B cell (primary cell): ENCODE measurements around the gene NRDE2. TPM values are rescaled to one million over a fixed set of nuclear protein-coding genes. Genes with fewer than 3 reads are reported as not detected.

Experiments used
- ATAC-seq: fragments of 200-7000 bp; cut with Tn5 transposase; one replicate; pipeline ENCODE4 v1.10.0; 2021; ENCODE audit warnings: low read depth, mild to moderate bottlenecking, moderate number of reproducible peaks, moderate library complexity
- CTCF ChIA-PET: fragments of 350-600 bp; sonication (Branson Sonifier 250); formaldehyde crosslinking; loops from one replicate; lab custom pipeline; 2021; ENCODE audit warnings: antibody characterized with exemption, inconsistent platforms; lab: Charles Lee
- POLR2A ChIA-PET: fragments of 350-600 bp; sonication (Branson Sonifier 250); formaldehyde crosslinking; loops from one replicate; lab custom pipeline; 2021; ENCODE audit warnings: antibody characterized with exemption; lab: Charles Lee
- DNase-seq: peaks from one replicate; pipeline ENCODE4 v3.0.0; 2013
- H2AFZ ChIP-seq: 2 replicates; pipeline ENCODE4 v1.6.1; 2012; ENCODE audit warnings: mild to moderate bottlenecking, low read depth, low read length; ENCODE audit not compliant: insufficient read depth, poor library complexity, severe bottlenecking
- H3K27ac ChIP-seq, 2 donors: 1 replicate in 1 of 2; 2 replicates in 1 of 2; pipeline ENCODE4 v1.5.1; 2012 to 2013; ENCODE audit warnings: low read length in 2 of 2, mild to moderate bottlenecking in 2 of 2, moderate library complexity in 1 of 2
- H3K27me3 ChIP-seq, 4 experiments: fragments of 200-600 bp in 1 of 4; sonication (generic) in 1 of 4; replicated peaks in 1 of 4; 1 replicate in 2 of 4; 2 replicates in 2 of 4; pipeline versions ENCODE4 v1.6.1 to v1.7.0; 2013 to 2016; ENCODE audit warnings: low read length in 3 of 4, mild to moderate bottlenecking in 2 of 4, mixed read lengths in 1 of 4, moderate library complexity in 1 of 4; ENCODE audit not compliant: insufficient read depth in 4 of 4, control insufficient read depth in 3 of 4; ENCODE audit errors: control extremely low read depth in 1 of 4
- H3K36me3 ChIP-seq, 2 experiments: replicated peaks in 1 of 2; 1 replicate in 1 of 2; 2 replicates in 1 of 2; pipeline versions ENCODE4 v1.6.1 to v1.7.1; 2013; ENCODE audit warnings: low read length in 1 of 2; ENCODE audit not compliant: insufficient read depth in 2 of 2, control insufficient read depth in 1 of 2; ENCODE audit errors: control extremely low read depth in 1 of 2, extremely low read depth in 1 of 2
- H3K4me1 ChIP-seq, 2 donors: fragments of 200-600 bp in 1 of 2; sonication (generic) in 1 of 2; 1 replicate in 1 of 2; 2 replicates in 1 of 2; pipeline versions ENCODE4 v1.5.1 to v1.6.1; 2013 to 2017; ENCODE audit warnings: low read length in 2 of 2; ENCODE audit not compliant: control insufficient read depth in 2 of 2, insufficient read depth in 2 of 2
- H3K4me2 ChIP-seq: replicated peaks from 2 replicates; pipeline ENCODE3; 2012; ENCODE audit warnings: mild to moderate bottlenecking, low read depth, low read length; ENCODE audit not compliant: poor library complexity, severe bottlenecking
- H3K4me3 ChIP-seq, 5 experiments: fragments of 200-600 bp in 1 of 5; sonication (generic) in 1 of 5; 1 replicate in 3 of 5; 2 replicates in 2 of 5; pipeline versions ENCODE4 v1.5.1 to v1.7.0; 2011 to 2016; ENCODE audit warnings: low read length in 4 of 5, mild to moderate bottlenecking in 4 of 5, low read depth in 2 of 5, control low read depth in 1 of 5, moderate library complexity in 1 of 5; ENCODE audit not compliant: insufficient read depth in 1 of 5; ENCODE audit errors: control extremely low read depth in 1 of 5, extremely low read depth in 1 of 5
- H3K79me2 ChIP-seq: fragments of 200-600 bp; sonication (generic); one replicate; pipeline ENCODE4 v1.6.0; 2016; ENCODE audit warnings: low read length; ENCODE audit not compliant: control insufficient read depth, insufficient read depth
- H3K9ac ChIP-seq: fragments of 200-600 bp; sonication (generic); 2 replicates; pipeline ENCODE4 v1.6.1; 2017; ENCODE audit warnings: mild to moderate bottlenecking, low read length, moderate library complexity
- H3K9me3 ChIP-seq, 3 donors: one replicate each; pipeline versions ENCODE4 v1.6.1 to v1.7.1; 2013; ENCODE audit warnings: low read length in 2 of 3; ENCODE audit not compliant: control insufficient read depth in 2 of 3, insufficient read depth in 1 of 3; ENCODE audit errors: control extremely low read depth in 1 of 3
- H4K20me1 ChIP-seq: 2 replicates; pipeline ENCODE4 v1.6.0; 2012; ENCODE audit warnings: mild to moderate bottlenecking, low read length; ENCODE audit not compliant: insufficient read depth, control insufficient read depth, poor library complexity, severe bottlenecking
- H3K27ac Mint-ChIP-seq: one replicate; pipeline ENCODE4 v1.8.0; 2021; ENCODE audit warnings: mixed read lengths
- H3K27me3 Mint-ChIP-seq: one replicate; pipeline ENCODE4 v1.8.0; 2021; ENCODE audit warnings: mixed read lengths
- H3K4me1 Mint-ChIP-seq: one replicate; pipeline ENCODE4 v1.8.0; 2021; ENCODE audit warnings: mixed read lengths
- H3K4me3 Mint-ChIP-seq: one replicate; pipeline ENCODE4 v1.8.0; 2021; ENCODE audit warnings: mixed read lengths
- H3K9me3 Mint-ChIP-seq: one replicate; pipeline ENCODE4 v1.8.0; 2022; ENCODE audit warnings: mixed read lengths; ENCODE audit not compliant: insufficient read depth
- CTCF ChIP-seq: fragments of 200-600 bp; IDR thresholded peaks from one replicate; pipeline ENCODE4 v1.8.0; 2022; ENCODE audit warnings: antibody characterized with exemption, mild to moderate bottlenecking
- EZH2 ChIP-seq: IDR thresholded peaks from 2 replicates; pipeline ENCODE4 v1.6.1; 2012; ENCODE audit warnings: borderline replicate concordance, low read depth, mild to moderate bottlenecking, moderate library complexity, low read length; ENCODE audit not compliant: insufficient read depth, poor library complexity, severe bottlenecking
- WGBS: methylation state at CpG from one replicate; pipeline ENCODE4 v1.1.5; 2013; ENCODE audit warnings: missing lambda C conversion rate; ENCODE audit not compliant: insufficient coverage; 5-methylcytosine and 5-hydroxymethylcytosine counted together
- intact Hi-C: fragments of 100-400 bp; cut with micrococcal nuclease; formaldehyde crosslinking; loops from one replicate; pipeline ENCODE4 v1.10.0; 2022
- polyA plus RNA-seq: library from polyadenylated mRNA; depleted of rRNA; stranded (reverse); fragments of >200 nt; gene quantifications from 2 replicates; pipeline ENCODE4 v1.2.3, GENCODE V29; 2012
- total RNA-seq, 2 donors: library from RNA; stranded (reverse); fragments of 120-200 nt in 1 of 2; gene quantifications; 1 replicate in 1 of 2; 2 replicates in 1 of 2; pipeline versions ENCODE4 v1.2.3 to v1.2.4, GENCODE V29; 2013 to 2022

NRDE2 gene
- total and polyA plus RNA-seq, 2 donors (not counting 1 experiment from before 2014, with no cell fraction given) = 5.3 to 35.8 TPM

DNA sequence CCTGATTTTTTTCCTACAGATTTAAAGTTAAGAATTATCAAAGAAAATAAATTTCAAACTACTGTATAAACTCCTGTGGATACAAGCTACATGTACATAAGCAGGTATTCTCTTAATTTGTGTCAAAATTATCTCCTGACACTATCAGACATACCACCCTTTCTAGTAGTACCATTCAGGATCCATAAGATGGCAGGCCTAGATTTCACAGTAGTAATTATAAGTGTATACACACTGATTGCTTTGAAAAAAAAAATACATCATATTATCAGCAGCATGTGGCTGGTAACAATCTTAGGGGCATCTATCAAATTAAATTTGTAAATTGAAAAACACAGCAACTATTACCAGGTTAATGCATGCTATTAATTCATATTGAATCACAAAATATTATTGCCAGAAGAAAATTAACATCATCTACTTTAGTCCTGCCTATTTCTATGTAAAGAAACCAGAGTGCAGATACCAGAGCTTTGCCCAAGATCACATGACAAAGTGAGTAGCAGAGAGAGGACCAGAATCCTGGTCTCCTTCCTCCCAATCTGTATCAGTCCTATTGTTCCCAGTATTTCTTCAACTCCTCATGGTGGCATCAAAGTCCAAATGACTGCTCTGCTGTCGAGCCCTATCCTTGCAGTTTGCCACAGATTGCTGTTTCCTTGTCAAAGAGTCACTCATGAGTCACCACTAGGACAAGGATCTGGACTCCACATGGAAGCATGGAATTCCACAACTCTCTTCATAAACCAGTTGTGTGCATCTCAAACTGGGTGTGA lies 37.4 kb upstream of the NRDE2 start:
- Histone ChIP-seq H3K4me2 (no peak overlapping the region), H3K79me2 (no peaks in the 10 kb centered on the region), H3K27me3 (no peaks in the 10 kb centered on the region), H3K9me3 (no peaks in the 10 kb centered on the region), H3K4me1 (no peaks in the 10 kb centered on the region), H3K9ac (no peak overlapping the region), H3K4me3 (no peak overlapping the region), H3K27ac (no peak overlapping the region), H3K36me3 (no peaks in the 10 kb centered on the region), H4K20me1 (no peaks in the 10 kb centered on the region), H2AFZ (no peak overlapping the region)
- Mint-ChIP-seq H3K4me3 (no peak overlapping the region), H3K9me3 (no peaks in the 10 kb centered on the region), H3K4me1 (no peaks in the 10 kb centered on the region), H3K27ac (no peak overlapping the region), H3K27me3 (peaks cover 6% of the 10 kb centered on the region)
- DNase-seq = peak; percentile 27
- ChIA-PET CTCF (interaction anchor here (0.7 to 2.0 kb wide), 8 partner anchors 11 to 390 kb away, joined by 3 to 6 read pairs (median 4); no protein-coding TSS in a partner anchor), POLR2A (no interaction called here)
- WGBS = 83% methylated on average over 1 of the region's 1 CpG
- intact Hi-C loops = loop anchor here (1.0 kb wide), 1 partner anchor 328 kb away; no protein-coding TSS in a partner anchor
- TF ChIP-seq EZH2 = no peak
- TF ChIP-seq CTCF = peak; percentile 53
- peak; percentile 51 for ATAC-seq

- Histone ChIP-seq H3K4me2 (no peak overlapping the region), H3K9ac (no peak overlapping the region), H3K27ac (no peak overlapping the region), H3K36me3 (no peaks in the 10 kb centered on the region), H2AFZ (no peak overlapping the region), H3K4me1 (no peaks in the 10 kb centered on the region), H3K4me3 (no peak overlapping the region), H3K79me2 (no peaks in the 10 kb centered on the region), H3K27me3 (peaks cover 0 to 3% (median 0%) of the 10 kb centered on the region in 4 experiments), H3K9me3 (no peaks in the 10 kb centered on the region), H4K20me1 (no peaks in the 10 kb centered on the region)
- TF ChIP-seq CTCF = no peak
- TF ChIP-seq EZH2 = no peak
- peaks cover 28% of the 10 kb centered on the region for H3K27me3 Mint-ChIP-seq
- H3K27ac Mint-ChIP-seq = no peak overlapping the region
- WGBS = 100% methylated on average over 1 of the region's 4 CpGs
- H3K4me1 Mint-ChIP-seq = no peaks in the 10 kb centered on the region
- H3K9me3 Mint-ChIP-seq = no peaks in the 10 kb centered on the region
- intact Hi-C loops = no loop called here
- POLR2A ChIA-PET = no interaction called here
- no peak overlapping the region for H3K4me3 Mint-ChIP-seq
- DNase-seq (no peak), ATAC-seq (no peak)
- CTCF ChIA-PET = no interaction called here
These were observed 30.8 kb upstream of the NRDE2 start for GRCh38 chr14:90362558-90362896.
